GM19193 (cell line): ENCODE results near the gene PIN1.

Experiments used
- POLR2A ChIP-seq: IDR thresholded peaks from 4 replicates; pipeline ENCODE4 v1.6.1; 2011; ENCODE audit not compliant: insufficient read depth, insufficient read length; ENCODE audit errors: extremely low read depth

The PIN1 gene

DNA sequence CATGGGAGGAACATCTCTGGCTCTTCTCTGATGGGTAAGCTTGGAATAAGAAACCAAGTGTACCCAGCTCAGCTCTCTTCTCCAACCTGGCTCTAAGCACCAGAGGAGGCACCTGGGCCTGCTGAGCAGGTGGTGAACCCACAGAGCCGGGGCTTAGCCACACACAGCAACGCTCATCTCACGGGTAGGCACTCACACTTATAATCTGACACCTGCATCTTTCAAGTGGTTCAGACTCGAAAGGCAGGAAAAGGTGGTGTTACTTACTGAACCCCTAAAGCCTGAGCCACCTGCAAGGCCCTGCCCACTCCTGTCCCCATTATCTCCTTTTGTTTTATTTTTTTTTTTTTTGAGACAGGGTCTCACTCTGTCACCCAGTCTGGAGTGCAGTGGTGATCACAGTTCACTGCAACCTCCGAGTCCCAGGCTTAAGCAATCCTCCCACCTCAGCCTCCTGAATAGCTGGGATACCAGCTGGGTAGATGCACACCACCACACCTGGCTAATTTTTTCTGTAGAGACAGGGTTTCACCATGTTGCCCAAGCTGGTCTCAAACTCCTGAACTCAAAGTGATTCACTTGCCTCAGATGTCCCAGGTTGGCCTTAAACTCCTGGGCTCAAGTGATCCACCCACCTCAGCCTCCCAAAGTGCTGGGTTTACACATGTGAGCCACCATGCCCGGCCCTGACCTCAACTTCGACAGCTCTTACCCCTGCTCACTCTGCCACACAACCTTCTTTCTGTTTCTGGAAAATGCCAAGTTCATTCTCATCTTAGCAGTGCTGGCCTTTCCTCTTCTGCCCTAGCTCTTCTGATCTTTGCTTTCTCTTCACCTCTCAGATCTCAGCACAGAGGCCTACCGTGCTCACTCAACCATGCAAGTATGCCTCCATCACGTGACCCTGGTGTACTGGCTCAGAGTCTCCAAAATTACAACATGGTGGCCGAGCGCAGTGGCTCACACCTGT is 26.0 kb upstream of the PIN1 start:
- no peak for TF ChIP-seq POLR2A

DNA sequence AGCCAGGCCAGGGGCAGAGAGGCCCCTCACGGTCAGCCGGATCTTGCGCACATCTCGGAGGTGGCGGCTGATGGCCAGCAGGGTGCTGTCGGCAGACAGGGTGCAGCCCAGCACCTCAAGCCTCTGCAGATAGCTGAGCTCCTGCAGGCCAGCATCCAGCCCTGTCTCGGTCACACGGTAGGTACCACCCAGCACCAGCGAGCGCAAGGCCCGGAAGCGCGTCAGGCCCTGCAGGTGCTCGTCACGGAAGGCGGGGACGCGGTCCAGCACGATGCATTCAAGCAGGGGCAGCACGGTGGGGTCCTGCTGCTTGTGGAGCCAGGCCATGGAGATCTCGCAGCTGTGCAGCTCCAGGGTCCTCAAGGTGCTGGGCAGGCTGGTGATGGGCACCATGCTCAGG is 24.0 kb upstream of the PIN1 start:
- no peak for TF ChIP-seq POLR2A

DNA sequence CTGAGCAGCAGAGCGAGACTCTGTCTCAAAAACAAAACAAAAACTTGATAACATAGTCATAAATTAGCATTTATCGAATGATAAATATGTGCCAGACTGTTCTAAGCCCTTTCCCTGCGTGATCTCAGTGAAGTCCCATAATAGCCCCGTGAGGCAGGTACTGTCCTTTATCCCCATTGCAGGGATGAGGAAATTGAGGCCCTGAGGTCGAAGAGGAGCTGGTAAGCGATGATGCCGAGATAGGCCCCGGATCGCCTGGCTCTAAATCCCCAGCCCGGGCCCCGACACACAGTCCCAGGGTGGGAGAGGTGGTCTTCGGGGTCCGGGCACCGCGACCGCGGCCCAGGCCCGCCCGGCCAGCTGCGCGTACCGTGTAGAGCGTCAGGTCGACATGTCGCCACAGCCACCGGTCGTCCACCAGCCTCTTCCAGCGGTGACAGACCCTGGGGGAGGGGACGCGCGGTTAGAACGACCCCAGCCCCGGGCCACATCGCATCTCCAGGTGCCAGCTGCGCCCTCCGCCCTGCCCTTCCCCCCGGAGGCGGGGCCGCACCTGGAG is 16.9 kb upstream of the PIN1 start:
- TF ChIP-seq POLR2A: no peak

- peak; percentile 95 for TF ChIP-seq POLR2A
Measured at GRCh38 chr19:9818734-9819595, 16.2 kb upstream of the PIN1 start, which contains the start of gene FBXL12. FBXL12 (minus strand) TSS chr19:9819079; CDS start chr19:9818813, 266 bp downstream.

DNA sequence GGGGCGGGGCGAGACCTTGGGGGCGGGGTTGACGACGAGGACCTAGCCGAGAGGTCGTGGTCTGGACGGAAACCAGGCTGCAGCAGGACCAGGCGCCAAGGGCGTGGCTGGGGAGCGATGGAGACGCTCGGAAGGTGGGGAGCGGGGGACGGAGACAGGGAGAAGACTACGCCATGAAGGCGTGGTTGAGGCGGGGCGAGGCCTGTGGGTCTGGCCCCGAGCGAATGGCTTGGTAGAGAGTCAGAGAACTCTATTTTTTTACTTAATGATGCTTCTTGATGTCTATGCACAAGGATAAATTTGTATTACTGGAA is 15.6 kb upstream of the PIN1 start:
- peak; percentile 14 for TF ChIP-seq POLR2A

GRCh38 chr19:9823816-9824215 is 11.3 kb upstream of the PIN1 start:
- no peak for TF ChIP-seq POLR2A

- TF ChIP-seq POLR2A: peak; percentile 97
Measured at GRCh38 chr19:9827289-9828238, 7.6 kb upstream of the PIN1 start, which contains the start of gene UBL5. UBL5 (plus strand) TSS chr19:9827918; CDS start chr19:9828338, 420 bp downstream.

- TF ChIP-seq POLR2A: no peak
Measured at GRCh38 chr19:9828551-9829063, 6.5 kb upstream of the PIN1 start.

DNA sequence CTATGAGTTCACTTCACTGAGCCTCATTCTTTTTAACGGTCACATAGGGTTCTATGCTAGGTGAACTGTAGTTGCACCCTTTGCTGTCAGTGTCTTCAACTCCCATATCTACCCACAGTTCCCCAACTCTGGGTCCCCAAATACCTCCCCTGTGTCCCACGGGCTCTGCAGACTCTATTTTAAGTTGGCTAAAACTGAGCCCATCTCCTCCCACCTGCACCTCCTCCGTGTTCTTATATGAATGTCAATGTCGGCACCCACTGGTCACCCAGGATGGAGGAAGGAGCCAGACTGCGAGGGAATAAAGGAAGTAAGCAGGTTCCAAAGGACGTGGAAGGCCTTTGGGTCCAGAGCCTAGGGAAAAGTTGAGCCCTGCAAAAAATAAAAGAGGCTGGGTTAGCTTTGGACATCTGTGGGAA is 802 bp upstream of the PIN1 start:
- no peak for TF ChIP-seq POLR2A

- no peak for TF ChIP-seq POLR2A
Measured at GRCh38 chr19:9835507-9835949, 410 bp downstream of the PIN1 start.

DNA sequence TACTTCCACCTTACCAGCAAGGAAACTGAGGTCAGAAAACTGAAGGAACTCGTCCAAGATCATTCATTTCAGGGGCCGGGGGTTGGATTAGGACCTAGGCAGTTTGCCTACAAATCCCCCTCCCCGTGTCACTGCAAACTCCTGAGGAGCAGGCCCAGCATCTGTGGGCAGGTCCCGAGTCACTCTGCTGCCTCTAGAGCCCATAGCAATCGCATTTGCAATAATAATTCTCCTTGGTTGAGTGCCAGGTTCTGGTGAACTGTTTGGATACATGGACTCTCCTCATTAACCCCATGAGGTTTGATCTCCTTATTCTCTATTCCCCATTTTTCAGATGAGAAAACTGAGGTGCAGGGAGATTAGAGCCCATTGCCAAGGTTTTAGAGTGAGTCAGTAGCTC is 903 bp downstream of the PIN1 start:
- no peak for TF ChIP-seq POLR2A

- no peak for TF ChIP-seq POLR2A
Measured at GRCh38 chr19:9838324-9838723, 3.2 kb downstream of the PIN1 start.

DNA sequence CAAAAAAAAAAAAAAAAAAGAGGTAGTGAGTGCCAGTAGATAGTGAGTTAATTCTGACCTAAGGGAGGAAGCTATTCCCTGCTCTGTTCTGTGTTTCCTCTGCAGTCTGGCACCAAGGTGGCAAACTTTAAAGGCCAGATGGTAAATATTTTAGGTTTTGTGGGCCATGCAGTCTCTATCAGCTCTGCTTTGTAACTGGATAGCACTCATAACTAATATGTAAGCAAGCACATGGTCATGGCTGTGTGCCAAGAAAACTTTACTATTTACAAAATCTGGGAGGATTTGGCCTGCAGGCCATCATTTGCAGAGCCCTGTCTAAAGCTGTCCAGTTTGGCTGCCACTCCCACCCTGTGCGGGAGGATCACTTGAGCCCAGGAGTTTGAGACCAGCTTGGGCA is 4.3 kb downstream of the PIN1 start:
- no peak for TF ChIP-seq POLR2A

- no peak for TF ChIP-seq POLR2A
Measured at GRCh38 chr19:9842834-9843625, 7.9 kb downstream of the PIN1 start.
